DND-41 (cell line): ENCODE results near the gene GPRC5D.

Experiments used
- EZH2 ChIP-seq: IDR thresholded peaks from 3 replicates; pipeline ENCODE4 v1.6.1; 2012; ENCODE audit warnings: borderline replicate concordance, low read depth, mild to moderate bottlenecking, moderate library complexity, low read length, inconsistent platforms; ENCODE audit not compliant: severe bottlenecking
- TF ChIP-seq, protein P1 (sequence below): IDR thresholded peaks from 2 replicates; pipeline ENCODE4 v1.5.1; 2012; ENCODE audit warnings: borderline replicate concordance, low read length, moderate library complexity, mild to moderate bottlenecking; ENCODE audit not compliant: poor library complexity, severe bottlenecking; ENCODE audit errors: extremely low read depth

GRCh38 chr12:12903642-12904609 lies 48.0 kb downstream of the GPRC5D start:
- TF ChIP-seq, protein P1, sequence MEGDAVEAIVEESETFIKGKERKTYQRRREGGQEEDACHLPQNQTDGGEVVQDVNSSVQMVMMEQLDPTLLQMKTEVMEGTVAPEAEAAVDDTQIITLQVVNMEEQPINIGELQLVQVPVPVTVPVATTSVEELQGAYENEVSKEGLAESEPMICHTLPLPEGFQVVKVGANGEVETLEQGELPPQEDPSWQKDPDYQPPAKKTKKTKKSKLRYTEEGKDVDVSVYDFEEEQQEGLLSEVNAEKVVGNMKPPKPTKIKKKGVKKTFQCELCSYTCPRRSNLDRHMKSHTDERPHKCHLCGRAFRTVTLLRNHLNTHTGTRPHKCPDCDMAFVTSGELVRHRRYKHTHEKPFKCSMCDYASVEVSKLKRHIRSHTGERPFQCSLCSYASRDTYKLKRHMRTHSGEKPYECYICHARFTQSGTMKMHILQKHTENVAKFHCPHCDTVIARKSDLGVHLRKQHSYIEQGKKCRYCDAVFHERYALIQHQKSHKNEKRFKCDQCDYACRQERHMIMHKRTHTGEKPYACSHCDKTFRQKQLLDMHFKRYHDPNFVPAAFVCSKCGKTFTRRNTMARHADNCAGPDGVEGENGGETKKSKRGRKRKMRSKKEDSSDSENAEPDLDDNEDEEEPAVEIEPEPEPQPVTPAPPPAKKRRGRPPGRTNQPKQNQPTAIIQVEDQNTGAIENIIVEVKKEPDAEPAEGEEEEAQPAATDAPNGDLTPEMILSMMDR, result no peak
- no peak for TF ChIP-seq EZH2
